Panc1 (cell line): ENCODE data around the gene IRS1. TPM values are rescaled to one million over a fixed set of nuclear protein-coding genes. Genes with fewer than 3 reads are reported as not detected.

Experiments
- ATAC-seq: fragments of 200-7000 bp; cut with Tn5 transposase; 2 replicates; pipeline ENCODE4 v1.9.1; 2020; ENCODE audit warnings: mild to moderate bottlenecking, moderate library complexity
- BruUV-seq: library from RNA; stranded (reverse); fragments of 400-500 nt; replicated peaks from 2 replicates; lab custom pipeline; 2021; lab: Mats Ljungman, UMichigan
- CTCF ChIA-PET: fragments of 300-600 bp; sonication (Branson Sonifier 250); formaldehyde crosslinking; loops from one replicate; lab custom pipeline; 2022; ENCODE audit warnings: antibody characterized with exemption; lab: Charles Lee
- POLR2A ChIA-PET: fragments of 300-600 bp; sonication (Branson Sonifier 250); formaldehyde crosslinking; loops from one replicate; lab custom pipeline; 2022; ENCODE audit warnings: antibody characterized with exemption; lab: Charles Lee
- DNase-seq: peaks from one replicate; pipeline ENCODE4 v3.0.0-alpha.2; 2010; ENCODE audit warnings: low read depth, low spot score
- H3K27ac ChIP-seq: 2 replicates; pipeline ENCODE4 v1.5.1; 2011; ENCODE audit warnings: mild to moderate bottlenecking, low read length, inconsistent platforms
- H3K27me3 ChIP-seq: fragments of 200-500 bp; sonication (Bioruptor generic); 2 replicates; pipeline ENCODE4 v1.6.0; 2014; ENCODE audit warnings: low read length, inconsistent platforms; ENCODE audit not compliant: control insufficient read depth, insufficient read depth
- H3K36me3 ChIP-seq: fragments of 200-500 bp; sonication (Bioruptor generic); 2 replicates; pipeline ENCODE4 v1.5.1; 2014; ENCODE audit warnings: inconsistent platforms, mild to moderate bottlenecking, low read length, moderate library complexity; ENCODE audit not compliant: control insufficient read depth, insufficient read depth
- H3K4me1 ChIP-seq: 2 replicates; pipeline ENCODE4 v1.5.1; 2011; ENCODE audit warnings: inconsistent platforms, mild to moderate bottlenecking, low read length, moderate library complexity; ENCODE audit not compliant: control insufficient read depth, insufficient read depth
- H3K4me3 ChIP-seq, 2 experiments: 2 replicates each; pipeline ENCODE4 v1.5.1; 2011 to 2012; ENCODE audit warnings: low read depth in 2 of 2, low read length in 2 of 2, mild to moderate bottlenecking in 2 of 2, inconsistent platforms in 1 of 2, moderate library complexity in 1 of 2
- H3K9me3 ChIP-seq: fragments of 200-500 bp; sonication (Bioruptor generic); 2 replicates; pipeline ENCODE4 v1.5.1; 2014; ENCODE audit warnings: low read depth, mild to moderate bottlenecking, inconsistent platforms, low read length, moderate library complexity; ENCODE audit not compliant: control insufficient read depth, insufficient read depth
- POLR2AphosphoS5 ChIP-seq: IDR thresholded peaks from 2 replicates; pipeline ENCODE4 v1.6.1; 2012; ENCODE audit warnings: mild to moderate bottlenecking, low read depth, low read length, moderate library complexity
- SIN3A ChIP-seq: IDR thresholded peaks from 2 replicates; pipeline ENCODE4 v1.6.1; 2012; ENCODE audit warnings: low read depth, mild to moderate bottlenecking, low read length, moderate library complexity, borderline replicate concordance; ENCODE audit not compliant: insufficient read depth
- TCF7L2 ChIP-seq: IDR thresholded peaks from 2 replicates; pipeline ENCODE4 v1.6.1; 2011; ENCODE audit warnings: mild to moderate bottlenecking, low read depth, low read length, inconsistent platforms
- in situ Hi-C: cut with HindIII; loops from 2 replicates; pipeline ENCODE4 v1.10.0; 2016; ENCODE audit warnings: low sequenced_read_pairs, low pct_unique_long_range_greater_than_20kb
- intact Hi-C: fragments of 100-400 bp; cut with micrococcal nuclease; formaldehyde crosslinking; loops from one replicate; pipeline ENCODE4 v1.10.0; 2022; ENCODE audit not compliant: unreplicated experiment
- total RNA-seq: library from RNA; stranded (reverse); gene quantifications from one replicate; pipeline ENCODE4 v1.2.1, GENCODE V29; 2021; ENCODE audit not compliant: unreplicated experiment
- TF ChIP-seq, protein P1 (sequence below), 2 experiments: IDR thresholded peaks; 2 replicates each; pipeline ENCODE4 v1.6.1; 2011 to 2012; ENCODE audit warnings: low read depth in 2 of 2, control low read depth in 1 of 2, low read length in 1 of 2, mild to moderate bottlenecking in 1 of 2, moderate library complexity in 1 of 2; ENCODE audit not compliant: insufficient read depth in 1 of 2
- TF ChIP-seq, protein P2 (sequence below): fragments of 450-650 bp; IDR thresholded peaks from 2 replicates; pipeline ENCODE4 v1.5.1; 2017; ENCODE audit warnings: mild to moderate bottlenecking

Gene IRS1
- total RNA-seq, 1 experiment from 2014 or later = 27.3 TPM

DNA sequence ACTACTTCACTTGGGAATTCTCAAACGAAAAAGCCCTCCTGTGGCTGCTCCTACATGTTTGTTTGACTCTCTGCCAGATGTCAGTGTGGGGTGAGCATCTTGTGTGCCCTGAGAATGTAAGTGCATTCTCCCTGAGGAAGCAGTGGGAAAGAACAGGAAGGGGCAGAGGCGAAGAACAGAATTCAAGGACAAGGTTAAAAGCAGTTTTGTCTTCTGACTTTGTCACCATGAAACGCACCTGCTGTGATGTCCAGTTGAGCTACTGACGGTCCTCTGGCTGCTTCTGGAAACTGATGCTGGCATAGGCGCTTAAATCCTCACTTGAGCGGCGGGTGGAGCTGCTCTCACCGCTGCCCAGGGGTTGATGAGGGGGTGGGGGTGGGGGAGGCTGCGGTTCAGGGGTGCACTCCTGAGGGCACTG lies 4.9 kb downstream of the IRS1 start:
- ATAC-seq (no peak), DNase-seq (no peak)
- Histone ChIP-seq H3K27me3 (no peaks in the 10 kb centered on the region), H3K27ac (peak overlapping the region; percentile 99), H3K36me3 (no peaks in the 10 kb centered on the region; the same call in 1 of the 2 replicates), H3K4me1 (peaks cover 22% of the 10 kb centered on the region), H3K9me3 (no peaks in the 10 kb centered on the region), H3K4me3 (peak overlapping the region; percentile 73 to 79)
- TF ChIP-seq TCF7L2 = no peak
- intact Hi-C loops = loop anchor here (5.0 to 10.0 kb wide), 5 partner anchors 310 to 907 kb away; no protein-coding TSS in a partner anchor
- in situ Hi-C loops = no loop called here
- CTCF ChIA-PET = interaction anchor here (0.6 kb wide), 1 partner anchor 677 kb away, joined by 5 read pairs; no protein-coding TSS in a partner anchor
- BruUV-seq = no TSS peak
- POLR2A ChIA-PET = no interaction called here

DNA sequence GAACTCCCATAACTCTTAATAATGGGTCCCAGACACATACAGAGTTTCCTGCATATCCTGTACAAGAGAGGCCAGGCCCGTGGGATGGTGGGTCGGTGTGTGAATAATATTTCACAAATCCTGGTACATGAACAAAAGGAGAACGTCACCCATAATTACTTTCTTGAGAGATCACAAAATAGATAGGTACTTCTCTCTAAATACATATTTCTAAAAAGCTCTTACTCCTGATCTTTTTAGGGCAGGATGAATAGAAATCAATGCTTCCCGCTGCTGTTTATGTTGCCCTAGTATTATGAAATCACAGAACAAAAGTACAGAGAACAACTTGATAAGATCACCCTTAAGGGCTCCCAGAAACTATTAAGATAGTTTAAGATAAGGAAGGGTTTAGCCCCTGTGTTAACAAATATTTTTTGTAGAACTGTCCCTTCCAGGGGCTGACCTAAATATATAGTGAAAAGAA lies 5.4 kb downstream of the IRS1 start:
- no peaks in the 10 kb centered on the region; the same call in 1 of the 2 replicates for H3K36me3 ChIP-seq
- intact Hi-C loops = loop anchor here (5.0 to 10.0 kb wide), 3 partner anchors 309 to 759 kb away; no protein-coding TSS in a partner anchor
- POLR2A ChIA-PET = no interaction called here
- no peaks in the 10 kb centered on the region for H3K9me3 ChIP-seq
- TSS peak; percentile 36 for BruUV-seq
- DNase-seq (no peak), ATAC-seq (no peak)
- CTCF ChIA-PET = interaction anchor here (0.6 kb wide), 1 partner anchor 676 kb away, joined by 5 read pairs; no protein-coding TSS in a partner anchor
- TF ChIP-seq POLR2AphosphoS5 (no peak), SIN3A (no peak), TCF7L2 (no peak)
- TF ChIP-seq, protein P1, sequence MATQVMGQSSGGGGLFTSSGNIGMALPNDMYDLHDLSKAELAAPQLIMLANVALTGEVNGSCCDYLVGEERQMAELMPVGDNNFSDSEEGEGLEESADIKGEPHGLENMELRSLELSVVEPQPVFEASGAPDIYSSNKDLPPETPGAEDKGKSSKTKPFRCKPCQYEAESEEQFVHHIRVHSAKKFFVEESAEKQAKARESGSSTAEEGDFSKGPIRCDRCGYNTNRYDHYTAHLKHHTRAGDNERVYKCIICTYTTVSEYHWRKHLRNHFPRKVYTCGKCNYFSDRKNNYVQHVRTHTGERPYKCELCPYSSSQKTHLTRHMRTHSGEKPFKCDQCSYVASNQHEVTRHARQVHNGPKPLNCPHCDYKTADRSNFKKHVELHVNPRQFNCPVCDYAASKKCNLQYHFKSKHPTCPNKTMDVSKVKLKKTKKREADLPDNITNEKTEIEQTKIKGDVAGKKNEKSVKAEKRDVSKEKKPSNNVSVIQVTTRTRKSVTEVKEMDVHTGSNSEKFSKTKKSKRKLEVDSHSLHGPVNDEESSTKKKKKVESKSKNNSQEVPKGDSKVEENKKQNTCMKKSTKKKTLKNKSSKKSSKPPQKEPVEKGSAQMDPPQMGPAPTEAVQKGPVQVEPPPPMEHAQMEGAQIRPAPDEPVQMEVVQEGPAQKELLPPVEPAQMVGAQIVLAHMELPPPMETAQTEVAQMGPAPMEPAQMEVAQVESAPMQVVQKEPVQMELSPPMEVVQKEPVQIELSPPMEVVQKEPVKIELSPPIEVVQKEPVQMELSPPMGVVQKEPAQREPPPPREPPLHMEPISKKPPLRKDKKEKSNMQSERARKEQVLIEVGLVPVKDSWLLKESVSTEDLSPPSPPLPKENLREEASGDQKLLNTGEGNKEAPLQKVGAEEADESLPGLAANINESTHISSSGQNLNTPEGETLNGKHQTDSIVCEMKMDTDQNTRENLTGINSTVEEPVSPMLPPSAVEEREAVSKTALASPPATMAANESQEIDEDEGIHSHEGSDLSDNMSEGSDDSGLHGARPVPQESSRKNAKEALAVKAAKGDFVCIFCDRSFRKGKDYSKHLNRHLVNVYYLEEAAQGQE (IDR thresholded peaks at IDR 0.05; ENCODE audit: insufficient read depth in 1 of 2, low read depth in 2 of 2, low read length in 1 of 2) = no peak
- TF ChIP-seq, protein P2, sequence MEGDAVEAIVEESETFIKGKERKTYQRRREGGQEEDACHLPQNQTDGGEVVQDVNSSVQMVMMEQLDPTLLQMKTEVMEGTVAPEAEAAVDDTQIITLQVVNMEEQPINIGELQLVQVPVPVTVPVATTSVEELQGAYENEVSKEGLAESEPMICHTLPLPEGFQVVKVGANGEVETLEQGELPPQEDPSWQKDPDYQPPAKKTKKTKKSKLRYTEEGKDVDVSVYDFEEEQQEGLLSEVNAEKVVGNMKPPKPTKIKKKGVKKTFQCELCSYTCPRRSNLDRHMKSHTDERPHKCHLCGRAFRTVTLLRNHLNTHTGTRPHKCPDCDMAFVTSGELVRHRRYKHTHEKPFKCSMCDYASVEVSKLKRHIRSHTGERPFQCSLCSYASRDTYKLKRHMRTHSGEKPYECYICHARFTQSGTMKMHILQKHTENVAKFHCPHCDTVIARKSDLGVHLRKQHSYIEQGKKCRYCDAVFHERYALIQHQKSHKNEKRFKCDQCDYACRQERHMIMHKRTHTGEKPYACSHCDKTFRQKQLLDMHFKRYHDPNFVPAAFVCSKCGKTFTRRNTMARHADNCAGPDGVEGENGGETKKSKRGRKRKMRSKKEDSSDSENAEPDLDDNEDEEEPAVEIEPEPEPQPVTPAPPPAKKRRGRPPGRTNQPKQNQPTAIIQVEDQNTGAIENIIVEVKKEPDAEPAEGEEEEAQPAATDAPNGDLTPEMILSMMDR = no peak
- peak overlapping the region; percentile 99 for H3K27ac ChIP-seq
- peak overlapping the region; percentile 73 to 79 for H3K4me3 ChIP-seq
- peaks cover 27% of the 10 kb centered on the region for H3K4me1 ChIP-seq
- in situ Hi-C loops = no loop called here
- H3K27me3 ChIP-seq = no peaks in the 10 kb centered on the region

DNA sequence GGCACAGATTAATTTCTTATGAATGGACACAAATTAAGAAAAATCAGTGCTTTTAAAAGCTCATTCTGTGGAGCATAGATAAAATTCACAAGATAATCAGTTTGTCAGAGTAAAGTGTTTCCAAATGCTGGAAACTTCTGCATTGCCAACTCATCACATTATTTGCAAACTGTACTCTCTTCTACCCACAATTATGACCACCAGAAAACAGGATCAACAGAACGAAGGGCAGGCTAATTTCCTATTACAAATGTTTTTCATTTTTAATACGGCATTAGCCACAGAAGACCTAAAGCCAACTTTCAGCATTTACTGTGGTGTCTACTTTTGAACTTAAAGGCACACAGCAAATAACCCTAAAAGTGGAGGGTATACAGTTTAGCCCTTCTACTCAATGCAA lies 6.0 kb downstream of the IRS1 start:
- intact Hi-C loops (loop anchor here (5.0 to 10.0 kb wide), 3 partner anchors 309 to 759 kb away; no protein-coding TSS in a partner anchor), in situ Hi-C loops (no loop called here)
- no peak for TF ChIP-seq SIN3A
- TF ChIP-seq, protein P2 = no peak
- TF ChIP-seq, protein P1 (IDR thresholded peaks at IDR 0.05; ENCODE audit: insufficient read depth in 1 of 2, low read depth in 2 of 2, low read length in 1 of 2) = no peak
- TF ChIP-seq TCF7L2 = no peak
- no peak for TF ChIP-seq POLR2AphosphoS5
- Histone ChIP-seq H3K9me3 (no peaks in the 10 kb centered on the region), H3K4me1 (peaks cover 30% of the 10 kb centered on the region), H3K27me3 (no peaks in the 10 kb centered on the region), H3K27ac (peak overlapping the region; percentile 99), H3K36me3 (no peaks in the 10 kb centered on the region; the same call in 1 of the 2 replicates), H3K4me3 (peak overlapping the region; percentile 73 to 79)
- ATAC-seq (no peak), DNase-seq (no peak)
- ChIA-PET POLR2A (no interaction called here), CTCF (no interaction called here)
- no TSS peak for BruUV-seq
